GM18520 (cell line): ENCODE results near the gene TKFC.

Experiments used
- ATAC-seq: cut with Tn5 transposase; IDR thresholded peaks from one replicate; pipeline ENCODE4 v1.9.1; 2021; ENCODE audit not compliant: unreplicated experiment

Gene TKFC

GRCh38 chr11:61315260-61315659 lies 17.8 kb upstream of the TKFC start:
- no peak for ATAC-seq

- no peak for ATAC-seq
Observed at GRCh38 chr11:61325649-61326414, 7.2 kb upstream of the TKFC start.

GRCh38 chr11:61327669-61328071 lies 5.4 kb upstream of the TKFC start:
- no peak for ATAC-seq

- ATAC-seq, result no peak
Observed at GRCh38 chr11:61328351-61328750, 4.7 kb upstream of the TKFC start.

DNA sequence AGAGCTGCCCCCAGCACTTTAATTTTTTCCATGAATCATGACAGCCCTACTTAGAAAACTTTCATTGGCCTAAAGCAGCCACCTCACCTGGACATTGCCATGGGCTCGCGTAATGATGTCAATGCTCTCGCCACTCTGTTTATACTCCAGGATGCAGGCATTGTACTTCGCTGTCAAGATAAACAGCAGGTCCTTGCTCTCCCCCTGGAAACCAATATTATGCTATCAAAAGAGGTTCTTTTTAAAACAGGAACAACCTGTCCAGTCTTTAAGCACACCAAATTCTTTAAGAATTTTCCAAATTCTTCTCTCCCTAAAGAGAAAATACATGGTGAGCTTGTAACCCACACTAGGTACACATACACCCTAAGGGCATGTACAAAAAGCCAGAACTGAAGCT lies 3.2 kb upstream of the TKFC start:
- no peak for ATAC-seq

DNA sequence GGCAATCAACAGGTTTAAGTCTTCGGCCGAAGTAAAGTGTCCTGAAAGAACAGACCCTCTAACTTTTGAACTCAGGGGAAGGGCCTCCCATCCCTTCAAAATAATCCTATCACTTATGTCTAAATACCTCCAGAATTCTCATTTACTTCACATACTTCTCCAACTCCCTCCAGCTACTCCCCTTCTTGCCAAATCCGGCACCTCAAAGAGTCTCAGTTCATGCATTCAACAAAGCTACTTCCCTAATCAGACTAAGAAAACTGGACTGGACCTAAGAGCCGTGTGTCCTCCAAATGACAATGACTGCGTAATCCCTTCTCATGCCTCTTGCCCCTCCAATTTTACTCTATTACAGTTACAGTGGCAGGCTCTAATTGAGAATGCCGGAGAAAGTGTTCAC lies 1.4 kb upstream of the TKFC start:
- ATAC-seq, result no peak

DNA sequence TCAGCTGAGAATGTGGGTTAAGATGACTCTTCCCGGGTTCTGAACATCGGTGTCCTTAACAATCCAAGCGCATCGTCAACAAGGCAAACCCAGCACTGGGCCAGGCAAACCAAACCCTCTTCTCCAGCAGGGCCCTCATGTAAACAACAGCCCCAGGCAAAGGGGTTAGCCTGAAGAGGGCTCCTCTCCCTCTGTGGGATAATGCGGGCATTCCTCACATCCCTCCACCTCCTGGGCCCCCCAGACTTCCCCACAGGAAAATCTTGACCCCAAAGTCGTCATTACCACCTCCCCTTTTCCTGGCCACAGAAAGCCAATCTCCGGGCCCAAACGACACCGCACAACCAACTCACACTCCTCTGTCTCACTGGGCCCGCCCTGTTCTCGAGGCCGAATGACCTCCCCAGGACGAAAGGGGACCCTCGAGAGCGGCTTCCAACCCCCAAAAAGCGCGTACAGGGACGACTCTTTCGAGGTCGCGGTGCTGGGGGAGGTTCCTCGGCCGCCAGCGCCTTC lies 689 bp upstream of the TKFC start:
- ATAC-seq, result no peak

GRCh38 chr11:61333550-61334433 lies 764 bp downstream of the TKFC start:
- ATAC-seq, result no peak

DNA sequence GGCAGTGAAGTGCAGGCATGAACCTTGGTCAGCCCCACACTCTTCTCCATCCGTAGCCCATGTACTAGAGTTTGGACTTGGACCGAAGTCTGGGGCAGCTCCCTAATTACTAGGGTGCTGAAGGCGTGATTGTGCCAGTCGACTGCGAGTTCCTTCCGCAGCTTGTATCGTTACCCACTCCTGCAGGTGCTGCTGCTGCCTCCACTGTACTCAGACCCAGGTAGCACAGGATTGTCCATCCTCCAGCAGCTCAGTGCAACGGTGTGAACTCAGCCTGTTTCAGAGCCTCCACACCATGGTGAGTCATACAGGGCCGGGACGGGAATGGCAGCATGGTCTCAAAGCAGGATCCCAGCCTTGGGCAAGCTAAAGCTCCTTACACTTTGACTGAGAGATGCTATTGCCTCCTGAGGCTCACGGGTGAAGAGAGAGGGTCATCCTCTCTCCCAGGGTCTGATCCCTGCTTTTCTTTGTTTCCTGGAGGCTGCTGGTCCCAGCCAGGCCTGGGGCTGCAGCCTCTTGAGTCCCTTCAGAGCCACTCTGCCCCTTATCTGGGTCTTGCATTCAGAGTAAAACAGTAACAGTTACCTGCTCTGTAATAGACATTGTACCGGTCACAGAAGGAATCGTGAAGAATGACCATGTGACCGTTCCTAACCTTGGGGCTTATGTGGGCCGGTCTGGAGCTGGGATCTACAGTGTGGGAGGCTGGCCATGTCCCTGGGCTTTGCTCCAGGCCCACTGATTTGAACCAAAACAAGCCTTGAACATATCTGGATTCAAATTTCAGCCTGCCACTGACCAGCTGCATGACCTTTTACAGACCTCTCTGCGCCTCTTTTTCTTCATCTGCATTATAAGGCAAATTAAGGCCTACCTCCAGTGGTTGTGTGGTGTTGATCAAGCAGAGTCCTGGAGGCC lies 1.7 kb downstream of the TKFC start:
- ATAC-seq, result no peak

DNA sequence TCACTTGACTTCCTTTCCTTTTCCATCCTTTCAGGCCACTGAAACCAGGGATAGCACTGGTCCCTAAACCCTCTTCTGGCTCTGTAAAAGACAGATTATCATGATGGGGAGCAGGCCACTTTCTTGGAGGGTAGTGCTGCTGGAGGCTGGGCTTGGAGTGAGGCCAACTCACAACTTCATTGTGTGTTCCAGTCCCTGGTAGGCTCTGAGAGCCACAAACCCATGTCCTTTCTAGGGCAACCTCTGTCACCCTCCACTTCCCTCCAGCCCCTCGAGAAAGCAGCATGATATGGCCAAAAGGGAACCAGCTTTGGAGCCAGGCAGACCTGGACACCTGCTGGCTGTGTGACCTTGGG lies 2.3 kb downstream of the TKFC start:
- no peak for ATAC-seq

DNA sequence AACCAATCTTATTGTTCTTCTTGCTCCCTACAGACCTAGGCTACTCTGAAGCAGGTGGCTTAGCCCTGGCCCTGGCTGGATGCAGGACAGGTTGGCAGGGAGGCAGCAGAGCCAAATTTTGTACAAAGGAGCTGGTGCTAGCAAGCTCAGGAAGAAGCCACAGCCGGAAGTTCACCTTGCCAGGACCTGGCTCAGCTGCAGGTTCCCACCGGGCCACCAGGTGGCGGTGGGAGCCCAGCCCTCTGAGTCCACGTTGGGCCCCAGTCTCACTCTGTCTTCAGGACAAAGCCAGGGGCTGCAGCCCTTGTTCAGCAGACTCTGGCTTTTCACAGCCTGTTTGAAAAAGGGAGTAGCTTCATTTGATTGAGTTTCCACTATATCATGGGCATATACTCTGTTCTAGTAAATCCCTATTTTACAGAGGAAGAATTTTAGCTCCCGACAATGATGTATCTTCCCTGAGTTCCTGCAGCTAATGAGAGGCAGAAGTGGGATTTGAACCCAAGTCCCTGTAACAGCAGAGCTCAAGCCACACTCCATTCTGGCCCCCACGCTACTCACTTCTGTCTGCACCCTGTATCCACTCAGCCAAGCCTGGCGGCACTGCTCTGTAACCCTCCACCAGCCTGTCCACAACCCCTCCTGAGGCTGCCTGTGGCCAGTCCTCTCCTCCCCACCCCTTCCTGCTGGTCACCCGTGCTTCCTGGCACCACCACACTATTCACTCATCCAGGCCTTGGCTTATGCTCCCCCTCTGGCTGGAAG lies 3.3 kb downstream of the TKFC start:
- peak; percentile 40 for ATAC-seq

DNA sequence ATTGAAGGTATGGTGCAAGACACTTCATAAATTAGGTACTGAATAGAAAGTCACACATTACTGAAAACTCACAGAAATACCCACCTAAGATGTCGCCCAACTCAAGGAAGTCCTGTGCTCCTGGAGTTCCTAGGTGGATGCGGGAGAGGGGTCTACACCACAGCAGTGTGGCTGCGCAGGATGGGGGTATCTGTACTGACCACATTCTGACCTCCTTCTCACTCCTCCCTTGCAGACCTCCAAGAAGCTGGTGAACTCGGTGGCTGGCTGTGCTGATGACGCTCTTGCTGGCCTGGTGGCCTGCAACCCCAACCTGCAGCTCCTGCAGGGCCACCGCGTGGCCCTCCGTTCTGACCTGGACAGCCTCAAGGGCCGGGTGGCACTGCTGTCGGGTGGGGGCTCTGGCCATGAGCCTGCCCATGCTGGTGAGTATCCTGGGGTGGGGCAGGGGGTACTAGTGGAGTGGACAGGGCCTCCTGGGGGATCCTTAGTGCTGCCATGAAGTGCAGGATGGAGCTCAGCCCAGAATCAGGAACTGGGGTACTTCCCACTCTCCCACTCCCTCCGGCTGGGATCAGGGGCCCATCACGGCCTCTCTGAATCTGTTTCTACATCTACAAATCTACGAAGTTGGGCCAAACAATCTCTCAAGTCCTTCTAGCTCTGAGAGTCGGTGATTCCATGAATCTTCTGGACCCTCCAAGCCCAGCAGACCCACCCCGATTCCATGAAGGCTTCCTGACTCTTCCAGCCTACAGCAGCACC lies 4.9 kb downstream of the TKFC start:
- no peak for ATAC-seq

DNA sequence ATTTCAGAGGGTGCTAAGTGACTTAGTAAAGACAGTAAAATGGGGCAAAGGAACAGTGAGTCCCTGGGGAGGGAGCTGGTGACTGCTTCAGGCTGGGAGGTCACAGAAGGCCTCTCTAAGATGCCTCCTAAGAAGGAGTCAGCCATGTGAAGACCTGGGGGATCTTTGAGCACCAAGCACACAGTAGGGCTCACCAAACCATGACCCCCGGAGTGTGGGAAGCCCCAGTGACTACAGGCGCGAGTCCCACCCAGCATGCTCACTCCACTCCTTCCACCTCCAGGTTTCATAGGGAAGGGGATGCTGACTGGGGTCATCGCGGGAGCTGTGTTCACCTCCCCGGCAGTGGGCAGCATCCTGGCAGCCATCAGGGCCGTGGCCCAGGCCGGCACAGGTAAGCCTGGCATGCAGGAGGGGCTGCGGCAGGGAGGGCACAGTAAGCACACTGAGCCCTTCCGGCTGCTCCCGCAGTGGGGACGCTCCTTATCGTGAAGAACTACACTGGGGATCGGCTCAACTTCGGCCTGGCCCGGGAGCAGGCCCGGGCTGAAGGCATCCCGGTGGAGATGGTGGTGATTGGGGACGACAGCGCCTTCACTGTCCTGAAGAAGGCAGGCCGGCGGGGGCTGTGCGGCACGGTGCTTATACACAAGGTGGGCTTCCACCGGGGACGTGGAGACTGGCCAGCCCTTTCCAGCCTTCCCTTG lies 5.9 kb downstream of the TKFC start:
- no peak for ATAC-seq

- ATAC-seq, result no peak
Observed at GRCh38 chr11:61339490-61339878, 6.5 kb downstream of the TKFC start.

DNA sequence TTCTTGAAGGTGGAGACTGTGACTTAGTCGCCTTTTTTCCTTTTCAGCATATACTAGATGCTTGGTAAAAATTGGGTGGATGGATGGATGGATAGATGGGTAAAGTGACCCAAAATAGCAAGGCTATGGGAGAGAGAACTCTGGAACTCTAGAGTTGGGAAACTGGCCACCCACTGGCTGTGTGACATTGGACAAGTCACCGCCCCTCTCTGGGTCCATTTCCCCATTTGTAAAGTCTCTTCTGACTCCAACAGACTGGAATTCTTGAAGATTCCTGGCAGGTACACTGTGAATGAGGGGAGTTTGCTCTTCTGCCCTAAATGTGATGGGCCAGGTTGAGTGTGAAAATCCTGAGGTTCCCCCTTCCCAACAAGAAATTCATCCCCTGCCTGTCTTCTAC lies 8.0 kb downstream of the TKFC start:
- ATAC-seq, result no peak

GRCh38 chr11:61341706-61342105 lies 8.7 kb downstream of the TKFC start:
- ATAC-seq, result no peak

DNA sequence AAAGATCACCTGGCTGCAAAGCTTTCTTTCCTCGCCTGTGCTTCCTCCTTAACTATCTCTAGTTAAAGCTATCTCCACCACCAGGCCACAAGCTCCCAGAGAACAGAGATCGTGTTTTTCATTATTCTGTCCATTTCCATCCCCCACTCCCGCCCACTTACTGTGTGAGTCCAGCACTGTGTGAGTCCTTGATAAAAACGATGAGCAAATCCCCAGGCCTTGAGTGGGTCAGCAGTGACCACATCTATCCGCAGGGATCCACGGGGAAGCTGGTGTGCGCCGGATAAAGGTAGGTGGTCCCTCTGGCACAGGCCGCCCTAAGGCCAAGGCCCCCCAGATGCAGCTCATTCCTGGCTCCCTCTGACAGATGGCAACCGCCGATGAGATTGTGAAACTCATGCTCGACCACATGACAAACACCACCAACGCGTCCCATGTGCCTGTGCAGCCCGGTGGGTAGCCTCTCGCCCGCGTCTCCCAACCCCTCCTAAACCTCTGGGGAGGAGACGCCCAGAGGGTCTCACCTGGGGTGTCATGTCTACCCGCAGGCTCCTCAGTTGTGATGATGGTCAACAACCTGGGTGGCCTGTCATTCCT lies 9.3 kb downstream of the TKFC start:
- no peak for ATAC-seq
